OCI-LY1 (cell line): ENCODE results near the gene HDGFL3.

Experiments used
- CTCF ChIP-seq: fragments of 200-600 bp; sonication (generic), shearing (Covaris generic); IDR thresholded peaks from 2 replicates; pipeline ENCODE4 v1.5.1; 2017; ENCODE audit warnings: mild to moderate bottlenecking, antibody characterized with exemption, low read length, moderate library complexity, mixed read lengths
- EZH2 ChIP-seq: fragments of 200-600 bp; sonication (generic), shearing (Covaris generic); IDR thresholded peaks from 2 replicates; pipeline ENCODE4 v1.8.0; 2017; ENCODE audit warnings: borderline replicate concordance, mixed run types, mild to moderate bottlenecking, antibody characterized with exemption, low read length, moderate library complexity, mixed read lengths

GRCh38 chr15:83249030-83249343 is 41.4 kb upstream of the HDGFL3 start:
- no peak for TF ChIP-seq CTCF
- no peak for TF ChIP-seq EZH2
